ENCODE measurements around the gene MAP3K6. TPM values are rescaled to one million over a fixed set of nuclear protein-coding genes. Genes with fewer than 3 reads are reported as not detected.

Gene MAP3K6
- total RNA-seq, 1 experiment from 2014 or later = 25.1 TPM

- Histone ChIP-seq H3K9me3 (ENCODE audit: insufficient read depth, low read depth) (no peaks in the 10 kb centered on the region), H3F3A (ENCODE audit: insufficient read depth, low read depth) (no peaks in the 10 kb centered on the region), H3K9me2 (ENCODE audit: insufficient read depth) (no peaks in the 10 kb centered on the region), H3K27ac (no peak overlapping the region), H3K36me3 (ENCODE audit: low read depth) (no peaks in the 10 kb centered on the region; the same call in 1 of the 2 replicates), H3K27me3 (ENCODE audit: insufficient read depth, low read depth) (no peaks in the 10 kb centered on the region), H3K79me2 (ENCODE audit: low read depth) (no peaks in the 10 kb centered on the region), H3K4me1 (replicated peaks; ENCODE audit: insufficient read depth) (no peaks in the 10 kb centered on the region), H3K4me3 (no peak overlapping the region), H2AFZ (no peak overlapping the region), H4K20me1 (ENCODE audit: insufficient read depth) (no peaks in the 10 kb centered on the region), H3K4me2 (no peak overlapping the region)
- POLR2A ChIA-PET (ENCODE audit: unreplicated experiment) = interaction anchor here (0.5 kb wide), 1 partner anchor 449 kb away, joined by 7 read pairs; no protein-coding TSS in a partner anchor
- TF ChIP-seq CTCF (conservative IDR thresholded peaks at IDR 0.05) (peak; percentile 77), EZH2 (IDR thresholded peaks at IDR 0.05; ENCODE audit: low read depth) (no peak)
- intact Hi-C loops (cut with micrococcal nuclease; ENCODE audit: unreplicated experiment) = no loop called here
- DNase-seq = peak in 1 of 2 experiments; percentile 41
- no TSS peak for BruUV-seq (replicated peaks)
- CTCF ChIA-PET = interaction anchor here (0.5 to 0.7 kb wide), 4 partner anchors 20 to 435 kb away, joined by 3 to 4 read pairs (median 3); no protein-coding TSS in a partner anchor
Observed at GRCh38 chr1:27332536-27333281, 34.1 kb downstream of the MAP3K6 start.

GRCh38 chr1:27331922-27332321 lies 34.8 kb downstream of the MAP3K6 start:
- H3K27ac ChIP-seq = no peak overlapping the region
- no peak overlapping the region for H3K4me3 ChIP-seq
- no peak for TF ChIP-seq EZH2 (IDR thresholded peaks at IDR 0.05; ENCODE audit: low read depth)
- TF ChIP-seq CTCF (conservative IDR thresholded peaks at IDR 0.05) = no peak
- no peaks in the 10 kb centered on the region for H3K27me3 ChIP-seq (ENCODE audit: insufficient read depth, low read depth)
- CTCF ChIA-PET = no interaction called here
- intact Hi-C loops (cut with micrococcal nuclease; ENCODE audit: unreplicated experiment) = no loop called here
- no peak overlapping the region for H2AFZ ChIP-seq
- no peak for DNase-seq
- no peaks in the 10 kb centered on the region for H3K4me1 ChIP-seq (replicated peaks; ENCODE audit: insufficient read depth)
- H3K36me3 ChIP-seq (ENCODE audit: low read depth) = no peaks in the 10 kb centered on the region; the same call in 1 of the 2 replicates
- H3F3A ChIP-seq (ENCODE audit: insufficient read depth, low read depth) = no peaks in the 10 kb centered on the region
- BruUV-seq (replicated peaks) = no TSS peak
- H3K9me2 ChIP-seq (ENCODE audit: insufficient read depth) = no peaks in the 10 kb centered on the region
- H3K79me2 ChIP-seq (ENCODE audit: low read depth) = peaks cover 2% of the 10 kb centered on the region; the same call in 1 of the 2 replicates
- H4K20me1 ChIP-seq (ENCODE audit: insufficient read depth) = no peaks in the 10 kb centered on the region
- H3K9me3 ChIP-seq (ENCODE audit: insufficient read depth, low read depth) = no peaks in the 10 kb centered on the region
- POLR2A ChIA-PET (ENCODE audit: unreplicated experiment) = interaction anchor here (0.5 to 0.7 kb wide), 2 partner anchors 329 to 450 kb away, joined by 3 to 7 read pairs; no protein-coding TSS in a partner anchor
- H3K4me2 ChIP-seq = no peak overlapping the region

- no peak for DNase-seq
- intact Hi-C loops (cut with micrococcal nuclease; ENCODE audit: unreplicated experiment) = no loop called here
- ChIA-PET CTCF (no interaction called here), POLR2A (ENCODE audit: unreplicated experiment) (interaction anchor here (0.7 kb wide), 1 partner anchor 328 kb away, joined by 3 read pairs; no protein-coding TSS in a partner anchor)
- H3K27me3 ChIP-seq (ENCODE audit: insufficient read depth, low read depth) = no peaks in the 10 kb centered on the region
- H3K4me1 ChIP-seq (replicated peaks; ENCODE audit: insufficient read depth) = no peaks in the 10 kb centered on the region
- no peaks in the 10 kb centered on the region for H3K9me2 ChIP-seq (ENCODE audit: insufficient read depth)
- peaks cover 4% of the 10 kb centered on the region for H3K79me2 ChIP-seq (ENCODE audit: low read depth)
- H3K27ac ChIP-seq = no peak overlapping the region
- no peaks in the 10 kb centered on the region for H4K20me1 ChIP-seq (ENCODE audit: insufficient read depth)
- BruUV-seq (replicated peaks) = no TSS peak
- H3K4me3 ChIP-seq = no peak overlapping the region
- TF ChIP-seq CTCF (conservative IDR thresholded peaks at IDR 0.05) (no peak), EZH2 (IDR thresholded peaks at IDR 0.05; ENCODE audit: low read depth) (no peak)
- H3F3A ChIP-seq (ENCODE audit: insufficient read depth, low read depth) = no peaks in the 10 kb centered on the region
- no peaks in the 10 kb centered on the region; the same call in 1 of the 2 replicates for H3K36me3 ChIP-seq (ENCODE audit: low read depth)
- H3K4me2 ChIP-seq = no peak overlapping the region
- no peak overlapping the region for H2AFZ ChIP-seq
- H3K9me3 ChIP-seq (ENCODE audit: insufficient read depth, low read depth) = no peaks in the 10 kb centered on the region
Observed at GRCh38 chr1:27331426-27331825, 35.3 kb downstream of the MAP3K6 start.

Data from PC-9 (cell line).